OCI-LY7 (cell line): ENCODE results near the gene P2RX6. TPM values are rescaled to one million over a fixed set of nuclear protein-coding genes. Genes with fewer than 3 reads are reported as not detected.

Source experiments
- BruUV-seq: library from RNA; stranded (reverse); fragments of 400-500 nt; replicated peaks from 2 replicates; lab custom pipeline; 2021; lab: Mats Ljungman, UMichigan
- CTCF ChIA-PET: fragments of 300-600 bp; sonication (Branson Sonifier 250); formaldehyde crosslinking; loops from one replicate; lab custom pipeline; 2022; ENCODE audit warnings: antibody characterized with exemption; ENCODE audit not compliant: unreplicated experiment; lab: Charles Lee
- POLR2A ChIA-PET: fragments of 300-600 bp; sonication (Branson Sonifier 250); formaldehyde crosslinking; loops from one replicate; lab custom pipeline; 2022; ENCODE audit warnings: antibody characterized with exemption; lab: Charles Lee
- DNase-seq: peaks from one replicate; pipeline ENCODE4 v3.0.0-alpha.2; 2015; ENCODE audit warnings: low spot score
- H2AFZ ChIP-seq: fragments of 200-600 bp; sonication (generic), shearing (Covaris generic); 2 replicates; pipeline ENCODE4 v1.6.1; 2014; ENCODE audit warnings: mild to moderate bottlenecking, antibody characterized with exemption, low read length, moderate library complexity
- H3K27ac ChIP-seq: fragments of 200-600 bp; sonication (generic); 2 replicates; pipeline ENCODE4 v1.5.1; 2014; ENCODE audit warnings: mixed run types, low read depth, mild to moderate bottlenecking, moderate library complexity, low read length, inconsistent platforms; ENCODE audit not compliant: poor library complexity, severe bottlenecking
- H3K36me3 ChIP-seq: fragments of 200-600 bp; sonication (generic); 2 replicates; pipeline ENCODE4 v1.6.1; 2014; ENCODE audit warnings: mild to moderate bottlenecking, antibody characterized with exemption, low read length, moderate library complexity, mixed read lengths; ENCODE audit not compliant: insufficient read depth
- H3K4me1 ChIP-seq: fragments of 200-600 bp; sonication (generic); 2 replicates; pipeline ENCODE4 v1.5.1; 2014; ENCODE audit warnings: mild to moderate bottlenecking, low read length; ENCODE audit not compliant: insufficient read depth, poor library complexity, severe bottlenecking
- H3K4me2 ChIP-seq: fragments of 200-600 bp; sonication (generic); 2 replicates; pipeline ENCODE4 v1.6.1; 2014; ENCODE audit warnings: mild to moderate bottlenecking, low read length
- H3K4me3 ChIP-seq: fragments of 200-600 bp; sonication (generic); 2 replicates; pipeline ENCODE4 v1.5.1; 2014; ENCODE audit warnings: mild to moderate bottlenecking, low read depth, low read length; ENCODE audit not compliant: poor library complexity, severe bottlenecking
- H3K79me2 ChIP-seq: fragments of 200-600 bp; sonication (generic); 2 replicates; pipeline ENCODE4 v1.6.1; 2016; ENCODE audit warnings: low read depth, mild to moderate bottlenecking, low read length, moderate library complexity, mixed read lengths; ENCODE audit not compliant: insufficient read depth
- H3K9me2 ChIP-seq: fragments of 200-600 bp; sonication (generic); 2 replicates; pipeline ENCODE4 v1.6.1; 2016; ENCODE audit warnings: mild to moderate bottlenecking, low read length, mixed read lengths; ENCODE audit not compliant: insufficient read depth
- H3K9me3 ChIP-seq: fragments of 200-600 bp; sonication (generic); 2 replicates; pipeline ENCODE4 v1.6.1; 2014; ENCODE audit warnings: mild to moderate bottlenecking, mixed run types, low read length, mixed read lengths
- H4K20me1 ChIP-seq: fragments of 200-600 bp; sonication (generic); 2 replicates; pipeline ENCODE4 v1.6.1; 2014; ENCODE audit warnings: mild to moderate bottlenecking, antibody characterized with exemption, low read length, moderate library complexity, mixed read lengths; ENCODE audit not compliant: insufficient read depth
- EZH2phosphoT487 ChIP-seq: fragments of 200-600 bp; sonication (generic); IDR thresholded peaks from 2 replicates; pipeline ENCODE4 v1.6.1; 2018; ENCODE audit warnings: low read depth, borderline replicate concordance, mild to moderate bottlenecking, mixed run types, antibody characterized with exemption, low read length, moderate library complexity, mixed read lengths
- intact Hi-C: fragments of 100-400 bp; cut with micrococcal nuclease; formaldehyde crosslinking; loops from one replicate; pipeline ENCODE4 v1.10.0; 2022; ENCODE audit not compliant: unreplicated experiment
- total RNA-seq, 2 experiments: library from RNA; depleted of rRNA in 1 of 2; stranded (reverse); fragments of >200 nt in 1 of 2; shearing (Covaris generic) in 1 of 2; gene quantifications; 2 replicates each; pipeline ENCODE4 v1.2.3, GENCODE V29; 2014 to 2022
- TF ChIP-seq, protein P1 (sequence below): fragments of 200-600 bp; sonication (generic); conservative IDR thresholded peaks from 2 replicates; pipeline ENCODE4 v1.5.1; 2014; ENCODE audit warnings: mild to moderate bottlenecking, antibody characterized with exemption, low read length, moderate library complexity, mixed read lengths

Gene P2RX6
- total RNA-seq, 2 experiments from 2014 or later, result 0.06 to 0.32 TPM

GRCh38 chr22:21052715-21053459 lies 37.9 kb downstream of the P2RX6 start:
- no peak for TF ChIP-seq EZH2phosphoT487
- Histone ChIP-seq H3K4me3 (no peak overlapping the region), H3K36me3 (no peaks in the 10 kb centered on the region), H3K9me2 (no peaks in the 10 kb centered on the region), H3K79me2 (no peaks in the 10 kb centered on the region), H3K4me2 (no peak overlapping the region), H3K4me1 (peaks cover 16% of the 10 kb centered on the region), H4K20me1 (no peaks in the 10 kb centered on the region), H3K27ac (no peak overlapping the region), H3K9me3 (no peaks in the 10 kb centered on the region), H2AFZ (no peak overlapping the region)
- no TSS peak for BruUV-seq
- CTCF ChIA-PET, result interaction anchor here (1.0 kb wide), 1 partner anchor 32 kb away, joined by 3 read pairs; no protein-coding TSS in a partner anchor
- DNase-seq, result no peak
- POLR2A ChIA-PET, result interaction anchor here (0.6 kb wide), 1 partner anchor 36 kb away, joined by 5 read pairs; no protein-coding TSS in a partner anchor
- intact Hi-C loops, result no loop called here

DNA sequence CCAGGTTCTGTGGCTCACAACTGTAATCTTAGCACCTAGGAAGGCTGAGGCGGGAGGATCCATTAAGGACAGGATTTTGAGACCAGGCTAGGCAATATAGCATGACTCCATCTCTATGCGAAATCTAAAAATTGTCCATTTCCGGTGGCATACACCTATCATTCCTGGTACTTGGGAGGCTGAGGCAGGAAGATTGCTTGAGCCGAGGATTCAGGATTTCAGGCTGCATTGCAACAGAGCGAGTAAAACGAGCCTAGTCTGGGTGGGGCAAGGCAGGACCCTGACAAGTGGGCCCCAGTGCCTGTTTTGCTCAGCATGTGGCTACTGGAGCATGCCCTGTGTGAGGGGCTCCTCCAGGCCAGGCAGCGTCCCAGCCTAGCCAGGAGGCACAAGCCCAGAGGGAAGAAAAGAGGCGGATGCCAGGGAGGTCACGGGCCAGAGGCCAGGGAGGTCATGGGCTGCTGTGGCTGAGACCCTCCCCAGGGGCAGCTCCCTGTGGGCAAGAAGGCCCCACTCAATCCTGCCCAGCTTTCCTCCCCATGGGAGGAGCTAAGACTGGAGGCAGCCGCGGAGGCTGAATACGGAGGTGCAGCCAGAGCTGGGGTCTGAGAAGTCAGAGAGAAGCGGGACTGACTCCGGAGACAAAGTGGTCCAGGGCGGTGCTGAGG lies 39.2 kb downstream of the P2RX6 start:
- BruUV-seq, result no TSS peak

More for the DNA sequence above, 39.2 kb downstream of the P2RX6 start:
- no peak overlapping the region for H2AFZ ChIP-seq
- H3K4me2 ChIP-seq, result no peak overlapping the region
- no peaks in the 10 kb centered on the region for H3K36me3 ChIP-seq
- intact Hi-C loops, result no loop called here
- H3K9me3 ChIP-seq, result no peaks in the 10 kb centered on the region
- H3K79me2 ChIP-seq, result no peaks in the 10 kb centered on the region
- ChIA-PET CTCF (interaction anchor here (0.6 kb wide), 1 partner anchor 490 kb away, joined by 3 read pairs; no protein-coding TSS in a partner anchor), POLR2A (no interaction called here)
- H4K20me1 ChIP-seq, result no peaks in the 10 kb centered on the region
- peaks cover 16% of the 10 kb centered on the region for H3K4me1 ChIP-seq
- no peaks in the 10 kb centered on the region for H3K9me2 ChIP-seq
- H3K4me3 ChIP-seq, result no peak overlapping the region
- TF ChIP-seq EZH2phosphoT487, result no peak
- TF ChIP-seq, protein P1, sequence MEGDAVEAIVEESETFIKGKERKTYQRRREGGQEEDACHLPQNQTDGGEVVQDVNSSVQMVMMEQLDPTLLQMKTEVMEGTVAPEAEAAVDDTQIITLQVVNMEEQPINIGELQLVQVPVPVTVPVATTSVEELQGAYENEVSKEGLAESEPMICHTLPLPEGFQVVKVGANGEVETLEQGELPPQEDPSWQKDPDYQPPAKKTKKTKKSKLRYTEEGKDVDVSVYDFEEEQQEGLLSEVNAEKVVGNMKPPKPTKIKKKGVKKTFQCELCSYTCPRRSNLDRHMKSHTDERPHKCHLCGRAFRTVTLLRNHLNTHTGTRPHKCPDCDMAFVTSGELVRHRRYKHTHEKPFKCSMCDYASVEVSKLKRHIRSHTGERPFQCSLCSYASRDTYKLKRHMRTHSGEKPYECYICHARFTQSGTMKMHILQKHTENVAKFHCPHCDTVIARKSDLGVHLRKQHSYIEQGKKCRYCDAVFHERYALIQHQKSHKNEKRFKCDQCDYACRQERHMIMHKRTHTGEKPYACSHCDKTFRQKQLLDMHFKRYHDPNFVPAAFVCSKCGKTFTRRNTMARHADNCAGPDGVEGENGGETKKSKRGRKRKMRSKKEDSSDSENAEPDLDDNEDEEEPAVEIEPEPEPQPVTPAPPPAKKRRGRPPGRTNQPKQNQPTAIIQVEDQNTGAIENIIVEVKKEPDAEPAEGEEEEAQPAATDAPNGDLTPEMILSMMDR, result no peak
- DNase-seq, result no peak
- H3K27ac ChIP-seq, result no peak overlapping the region
